Amniotic epithelial cell (primary cell): ENCODE data around the gene DELE1.

Experiments
- DNase-seq: peaks from one replicate; pipeline ENCODE4 v3.0.0-alpha.2; 2010; ENCODE audit warnings: low read depth

The DELE1 gene, protein sequence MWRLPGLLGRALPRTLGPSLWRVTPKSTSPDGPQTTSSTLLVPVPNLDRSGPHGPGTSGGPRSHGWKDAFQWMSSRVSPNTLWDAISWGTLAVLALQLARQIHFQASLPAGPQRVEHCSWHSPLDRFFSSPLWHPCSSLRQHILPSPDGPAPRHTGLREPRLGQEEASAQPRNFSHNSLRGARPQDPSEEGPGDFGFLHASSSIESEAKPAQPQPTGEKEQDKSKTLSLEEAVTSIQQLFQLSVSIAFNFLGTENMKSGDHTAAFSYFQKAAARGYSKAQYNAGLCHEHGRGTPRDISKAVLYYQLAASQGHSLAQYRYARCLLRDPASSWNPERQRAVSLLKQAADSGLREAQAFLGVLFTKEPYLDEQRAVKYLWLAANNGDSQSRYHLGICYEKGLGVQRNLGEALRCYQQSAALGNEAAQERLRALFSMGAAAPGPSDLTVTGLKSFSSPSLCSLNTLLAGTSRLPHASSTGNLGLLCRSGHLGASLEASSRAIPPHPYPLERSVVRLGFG

DNA sequence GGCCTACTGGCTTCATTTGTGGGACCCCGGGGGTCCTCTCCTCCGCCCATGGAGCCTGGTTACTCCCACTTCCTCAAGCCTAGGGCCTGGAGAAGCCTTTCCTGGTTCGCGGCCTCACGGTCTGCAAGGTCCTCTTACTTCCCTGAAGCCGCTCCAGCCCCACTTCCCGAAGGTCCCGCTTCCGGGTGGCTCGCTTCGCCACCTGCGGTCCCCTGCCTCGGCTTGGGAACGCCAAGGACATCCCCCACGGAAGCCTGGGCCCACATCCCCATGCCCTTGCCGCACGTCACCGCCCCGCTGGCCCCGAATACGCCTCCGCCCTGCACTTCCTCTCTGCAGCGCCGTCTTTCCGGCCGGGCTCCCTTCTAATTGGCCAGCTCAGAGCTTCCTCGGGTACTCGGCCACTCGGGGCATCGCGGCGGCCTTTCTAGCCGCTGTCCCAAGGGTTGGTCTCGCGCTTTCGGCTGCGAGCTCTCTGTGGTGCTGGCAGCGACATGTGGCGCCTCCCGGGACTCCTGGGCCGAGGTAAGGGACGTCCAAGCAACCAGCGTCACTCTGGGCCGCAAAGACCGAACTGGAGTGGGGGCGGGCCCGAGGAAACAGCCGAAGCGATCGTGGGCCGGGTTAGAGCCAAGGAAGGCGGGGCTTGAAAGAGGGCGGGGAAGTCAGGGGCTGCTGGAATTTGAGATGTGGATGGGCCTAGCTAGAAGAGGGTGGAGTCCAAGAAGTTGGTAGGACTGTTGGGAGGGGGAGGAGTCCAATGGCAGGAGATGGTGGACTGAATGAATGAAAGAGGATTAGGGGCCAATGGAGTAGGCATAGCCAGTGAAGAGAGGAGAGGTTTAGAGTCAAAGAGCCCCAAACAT lies at the start of gene DELE1:
Gene DELE1, plus strand, starts transcription at position 424 of the 866 bp plus-strand sequence. Its CDS starts 71 bp downstream, at position 495.
- peak; percentile 91 for DNase-seq

DNA sequence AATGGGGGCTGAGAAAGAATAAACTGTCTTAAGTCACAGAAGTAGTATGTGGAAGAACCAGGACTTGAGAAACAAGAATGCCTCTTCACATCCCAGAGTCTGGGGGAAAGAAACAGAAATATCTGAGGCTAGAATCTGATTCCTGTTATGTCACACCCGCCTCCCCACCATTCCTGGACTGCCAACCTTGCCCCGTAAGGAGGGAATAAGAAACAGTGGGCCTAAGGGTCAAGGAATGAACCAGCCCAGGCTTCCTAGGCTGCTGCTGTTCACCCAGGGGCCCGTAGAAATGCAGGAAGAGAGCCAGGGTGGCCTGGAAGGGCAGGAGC lies 49.8 kb upstream of the DELE1 start:
- no peak for DNase-seq

DNA sequence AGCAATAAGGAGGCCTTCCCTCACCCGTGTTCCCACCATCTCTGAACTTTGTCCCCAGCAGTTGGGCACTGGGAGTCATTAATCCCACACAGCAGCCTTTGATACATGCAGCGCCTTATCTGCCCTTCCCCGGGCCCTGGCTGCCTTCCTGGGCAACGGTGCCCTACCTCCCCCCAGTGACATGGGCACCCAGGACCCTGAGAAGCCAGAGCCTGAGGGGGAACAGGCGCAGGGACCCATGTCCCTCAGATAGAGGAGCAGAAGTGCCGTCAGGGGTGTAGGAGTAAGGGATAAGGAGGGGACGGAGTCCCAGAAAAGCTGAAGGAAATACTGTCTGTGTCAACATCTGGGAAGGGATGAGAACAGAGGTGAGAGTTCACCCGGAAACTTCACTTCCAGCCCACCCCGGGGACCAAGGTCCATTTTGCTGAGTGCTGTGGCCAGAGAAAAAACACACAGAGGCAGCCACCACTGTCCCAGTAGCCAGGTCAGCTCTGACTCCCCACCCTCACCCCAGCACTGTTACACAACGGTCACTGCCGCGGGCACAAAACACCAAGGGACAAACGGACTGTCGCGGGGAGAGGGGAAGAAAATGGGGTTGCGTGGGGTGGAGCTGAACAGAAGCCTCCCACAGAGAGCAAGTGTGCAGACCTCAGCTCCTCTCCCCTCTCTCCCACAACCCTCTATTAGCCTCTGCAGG lies 49.3 kb upstream of the DELE1 start:
- no peak for DNase-seq

DNA sequence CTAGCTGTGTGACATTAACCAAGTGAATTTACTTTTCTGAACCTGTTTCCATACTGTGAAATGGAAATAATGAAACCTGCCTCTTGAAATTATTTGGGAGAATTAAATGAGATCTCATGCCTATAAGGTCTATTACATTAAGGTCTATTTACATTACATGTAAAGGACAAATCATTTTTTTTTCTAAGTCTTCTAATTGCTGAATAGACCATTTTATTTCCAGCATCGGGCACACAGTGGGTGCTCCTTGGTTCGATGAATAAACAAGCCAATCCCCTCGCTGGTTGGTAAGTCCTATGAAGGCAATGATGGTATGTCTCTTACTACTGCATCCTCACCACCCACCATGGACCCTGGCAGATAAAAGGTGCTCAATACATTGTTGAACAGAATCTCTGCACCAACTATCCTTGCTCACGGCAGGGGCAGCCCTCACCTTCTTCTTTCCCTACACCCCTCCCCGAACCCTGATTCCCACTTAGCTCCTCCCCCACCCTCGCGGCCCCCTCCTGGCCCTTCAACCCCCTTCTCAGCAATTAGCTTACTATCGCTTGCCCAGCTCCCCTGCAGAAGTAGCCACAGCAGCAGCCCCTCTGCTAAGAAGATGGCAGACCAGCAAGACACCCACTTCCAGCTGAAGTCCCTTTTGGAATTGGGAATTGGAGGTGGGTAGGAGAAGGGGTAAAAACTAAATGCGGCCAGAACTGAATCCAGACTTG lies 48.5 kb upstream of the DELE1 start:
- DNase-seq: no peak

DNA sequence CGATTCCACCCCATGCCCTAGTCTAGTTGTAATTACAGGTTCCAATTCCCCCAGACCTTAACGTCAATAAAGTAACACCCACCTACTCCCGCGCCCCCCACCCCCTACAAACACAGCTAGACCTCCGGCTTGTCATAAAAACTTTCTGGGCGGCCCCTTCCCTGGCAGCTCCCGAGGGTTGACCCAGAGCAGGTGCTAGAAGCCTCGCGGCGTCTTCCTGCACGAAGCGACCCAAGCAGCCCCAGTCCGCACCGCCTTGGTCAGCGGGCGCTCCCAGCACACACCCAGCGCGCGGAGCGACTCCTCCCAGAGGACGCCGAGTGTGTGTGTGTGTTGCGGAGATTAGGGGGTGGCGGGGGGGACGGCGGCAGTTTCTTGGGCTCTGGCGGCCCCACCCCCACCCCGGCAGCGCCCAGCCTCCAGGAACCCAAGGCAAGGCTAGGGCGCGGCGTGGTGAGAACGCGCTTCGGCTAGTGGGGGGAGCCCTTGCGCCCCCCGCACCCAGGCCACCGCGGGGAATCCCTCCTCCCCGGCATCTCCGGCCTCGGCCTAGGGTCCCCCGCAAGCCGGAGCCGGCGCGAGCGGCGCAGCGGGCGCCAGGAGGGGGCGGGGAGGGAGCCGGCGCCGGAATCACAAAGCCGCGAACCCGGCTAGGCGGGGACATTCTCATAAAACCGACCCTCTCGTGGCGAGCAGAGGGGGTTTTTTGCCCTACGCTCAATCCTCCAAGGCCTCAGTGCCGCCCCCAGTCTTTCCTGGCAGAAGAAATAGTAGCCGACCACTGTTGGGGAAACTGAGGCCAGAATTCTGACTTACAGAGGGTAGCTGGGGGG lies 47.7 kb upstream of the DELE1 start:
- DNase-seq: no peak

DNA sequence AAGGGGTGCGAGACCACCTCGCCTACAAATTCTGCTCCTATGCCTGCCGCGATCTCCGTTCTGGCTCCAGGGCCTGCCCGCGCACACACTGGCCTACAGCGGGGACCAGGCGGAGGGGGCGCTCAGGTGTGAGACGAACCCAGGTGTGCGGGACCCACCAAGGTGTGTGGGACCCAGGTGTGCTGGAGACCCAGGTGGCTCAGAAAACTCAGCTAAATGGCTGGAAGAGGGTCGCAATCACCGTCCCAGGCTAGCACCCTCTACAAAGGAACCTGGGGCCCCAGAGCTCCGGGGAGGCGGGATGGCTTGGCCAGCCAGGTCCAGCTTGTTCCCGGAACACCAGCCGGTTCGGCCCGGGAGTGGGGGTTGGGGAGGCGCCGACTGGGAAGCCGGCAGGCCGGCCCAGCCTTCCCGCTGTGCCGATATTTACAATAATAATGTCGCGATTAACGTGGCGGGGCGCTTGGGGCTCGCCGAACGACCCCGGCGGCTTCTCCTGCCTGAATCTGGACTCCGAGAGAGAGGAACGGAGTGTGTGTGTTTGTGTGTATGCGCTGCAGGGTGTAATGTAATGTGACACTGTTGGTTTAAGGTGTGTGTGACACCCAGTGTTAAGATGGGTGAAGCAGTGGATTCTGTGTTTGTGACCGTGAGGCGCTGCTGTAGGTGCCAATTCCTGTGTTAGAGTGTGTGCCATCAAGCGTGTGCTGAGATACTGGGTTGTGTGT lies 46.9 kb upstream of the DELE1 start:
- DNase-seq: no peak

DNA sequence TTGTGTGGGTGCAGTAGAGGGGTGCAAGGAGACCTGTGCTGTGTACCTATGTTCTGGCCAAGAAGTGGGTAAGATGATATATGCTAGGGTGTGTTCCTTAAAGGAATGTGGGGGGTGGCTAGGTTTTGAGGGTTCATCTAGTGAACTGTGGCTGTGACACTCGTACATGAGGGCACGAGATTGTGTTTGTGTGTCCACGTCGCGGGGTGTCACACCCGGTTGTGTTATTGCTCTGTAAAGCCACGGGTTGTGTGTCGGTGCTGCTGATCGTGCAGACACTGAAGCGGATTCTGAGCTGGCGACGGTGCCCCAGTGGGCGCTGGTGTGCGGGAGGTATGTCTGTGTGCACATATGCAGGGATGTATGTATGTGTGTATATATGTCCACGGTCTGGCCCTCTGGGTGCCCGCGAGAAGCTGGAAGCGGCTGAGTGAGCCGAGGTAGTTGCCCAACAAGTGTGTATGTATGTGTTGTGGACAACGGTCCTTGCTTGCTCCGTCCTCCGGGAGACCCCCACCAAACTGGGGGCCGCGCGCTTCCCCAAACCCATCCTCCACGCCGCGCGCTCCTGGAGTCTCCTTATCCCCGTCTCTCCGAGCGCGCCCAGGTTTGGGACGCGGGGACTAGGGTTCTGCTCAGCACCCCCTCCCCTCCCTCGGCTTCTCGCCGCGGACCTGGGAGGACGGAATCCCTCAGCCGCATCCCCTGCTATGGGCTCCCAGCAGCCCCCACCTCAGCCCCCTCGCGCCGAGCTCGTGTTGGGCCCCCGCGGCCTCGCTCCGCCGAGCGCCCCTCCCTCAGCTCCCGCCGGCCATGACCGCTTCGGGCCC lies 46.1 kb upstream of the DELE1 start:
- no peak for DNase-seq

DNA sequence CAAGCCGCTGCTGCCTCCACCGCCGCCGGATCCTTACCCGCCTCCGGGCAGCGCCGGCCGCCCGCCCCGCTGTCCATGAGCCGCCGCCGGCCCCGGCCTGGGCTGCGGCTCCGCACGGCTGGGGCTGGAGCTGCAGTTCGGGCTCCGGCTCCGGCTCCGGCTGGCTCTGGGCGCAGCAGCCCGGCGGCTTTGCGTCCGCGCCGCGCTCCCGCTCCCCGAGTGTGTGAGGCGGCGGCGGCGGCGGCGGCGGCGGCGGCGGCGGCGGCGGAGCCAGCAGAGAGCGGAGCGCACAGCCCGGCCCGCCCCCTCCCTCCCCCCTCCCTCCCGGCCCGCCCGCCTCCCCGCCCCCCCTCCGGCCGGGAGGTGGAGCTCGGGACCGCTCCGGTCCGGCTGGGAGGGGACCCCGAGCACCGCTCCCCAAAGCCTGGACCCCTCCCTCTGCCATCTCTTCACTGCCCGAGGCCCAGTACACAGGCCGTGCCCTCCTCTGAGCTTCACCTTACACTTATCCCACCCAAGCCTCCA lies 45.4 kb upstream of the DELE1 start, which contains the start of gene PCDH1:
Gene PCDH1, minus strand, starts transcription at position 225 of the 525 bp plus-strand sequence. Its CDS starts 148 bp downstream, at position 77.
- no peak for DNase-seq

DNA sequence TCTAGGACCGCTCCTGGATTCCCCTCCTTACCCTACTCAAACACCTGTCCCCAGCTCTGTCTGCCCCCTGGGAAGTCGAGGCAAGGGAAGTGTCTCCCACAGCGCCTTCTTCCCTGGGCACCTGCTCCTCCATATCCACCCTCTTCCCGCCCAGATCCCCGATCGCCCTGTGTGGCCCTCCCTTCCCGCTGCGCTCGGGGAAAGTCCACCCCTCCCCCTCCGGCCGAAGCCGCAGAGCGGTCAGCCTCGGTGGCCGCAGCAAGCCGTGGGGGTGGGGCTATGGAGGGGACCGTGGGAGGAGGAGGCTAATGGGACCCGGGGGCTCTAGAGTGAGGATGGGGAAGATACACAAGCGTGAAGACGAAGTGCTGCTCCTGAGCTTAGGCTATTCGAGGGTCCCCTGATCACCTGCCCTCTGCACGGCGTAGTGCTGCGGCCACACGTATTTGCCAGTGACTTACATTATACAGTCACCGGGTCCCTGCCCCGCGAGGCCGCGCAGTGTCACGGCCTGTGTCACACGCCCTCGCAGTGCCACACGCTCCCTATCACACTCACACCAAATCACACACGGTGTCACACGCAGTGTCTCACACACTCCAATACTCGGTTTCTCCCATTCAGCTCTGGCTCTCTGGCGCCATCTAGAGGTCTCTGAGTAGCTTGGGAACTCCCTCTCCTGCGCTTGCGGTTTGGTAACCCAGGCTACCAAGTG lies 44.8 kb upstream of the DELE1 start:
- DNase-seq: peak; percentile 71

DNA sequence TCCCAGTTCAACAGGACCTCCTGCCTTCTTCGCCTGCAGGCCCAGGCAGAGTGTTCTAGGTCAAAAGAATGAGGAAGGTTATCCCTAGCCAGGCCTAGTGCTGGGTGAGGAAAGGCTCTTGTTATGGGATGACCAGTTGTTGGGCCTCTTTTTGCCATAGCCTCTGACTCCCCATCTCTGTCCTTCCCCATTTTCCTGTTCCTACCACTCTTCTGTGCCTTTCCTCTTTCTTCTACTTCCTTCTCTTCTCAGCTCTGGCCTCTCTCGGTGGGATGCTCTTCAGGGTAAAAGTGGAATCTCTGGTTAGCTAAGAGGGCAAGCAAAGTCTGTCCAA lies 44.3 kb upstream of the DELE1 start:
- no peak for DNase-seq

DNA sequence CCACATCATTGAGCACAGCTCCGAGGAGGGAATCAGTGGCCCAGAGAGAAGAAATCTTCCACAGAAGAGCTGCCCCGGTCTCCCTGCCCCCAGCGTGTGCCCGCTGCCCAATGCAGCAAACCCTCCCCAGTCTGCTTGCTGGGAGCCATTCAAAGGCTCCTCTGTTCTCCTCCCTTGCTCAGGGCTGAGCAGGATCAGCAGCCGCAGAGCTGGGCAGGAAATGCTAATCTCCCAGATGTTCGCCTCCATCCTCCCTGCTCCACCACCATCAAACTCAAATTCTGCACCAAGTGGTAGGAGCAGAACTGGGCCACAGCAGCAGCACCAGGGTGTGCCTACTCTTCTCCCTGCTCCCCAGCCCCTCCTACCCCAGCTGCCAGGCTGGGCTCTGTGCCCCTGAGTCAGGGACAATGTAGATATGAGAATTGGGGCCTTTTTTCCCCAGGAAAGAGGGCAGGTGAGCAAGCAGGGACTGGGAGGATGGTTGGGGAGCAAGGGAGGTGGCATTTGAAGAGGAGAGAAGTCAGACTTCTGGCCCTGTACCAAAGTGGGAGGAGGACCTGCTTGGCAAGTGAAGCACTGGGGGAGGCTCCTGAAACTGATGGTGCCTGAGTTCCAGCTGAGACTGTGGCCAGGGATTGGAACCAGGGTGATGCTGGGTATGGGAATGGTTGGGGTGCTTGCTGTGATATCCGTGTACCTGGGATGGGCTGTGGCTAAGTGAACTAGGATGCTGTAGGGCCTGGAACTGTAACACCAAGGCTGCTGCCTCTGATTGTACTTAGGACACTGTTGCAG lies 43.5 kb upstream of the DELE1 start:
- no peak for DNase-seq

DNA sequence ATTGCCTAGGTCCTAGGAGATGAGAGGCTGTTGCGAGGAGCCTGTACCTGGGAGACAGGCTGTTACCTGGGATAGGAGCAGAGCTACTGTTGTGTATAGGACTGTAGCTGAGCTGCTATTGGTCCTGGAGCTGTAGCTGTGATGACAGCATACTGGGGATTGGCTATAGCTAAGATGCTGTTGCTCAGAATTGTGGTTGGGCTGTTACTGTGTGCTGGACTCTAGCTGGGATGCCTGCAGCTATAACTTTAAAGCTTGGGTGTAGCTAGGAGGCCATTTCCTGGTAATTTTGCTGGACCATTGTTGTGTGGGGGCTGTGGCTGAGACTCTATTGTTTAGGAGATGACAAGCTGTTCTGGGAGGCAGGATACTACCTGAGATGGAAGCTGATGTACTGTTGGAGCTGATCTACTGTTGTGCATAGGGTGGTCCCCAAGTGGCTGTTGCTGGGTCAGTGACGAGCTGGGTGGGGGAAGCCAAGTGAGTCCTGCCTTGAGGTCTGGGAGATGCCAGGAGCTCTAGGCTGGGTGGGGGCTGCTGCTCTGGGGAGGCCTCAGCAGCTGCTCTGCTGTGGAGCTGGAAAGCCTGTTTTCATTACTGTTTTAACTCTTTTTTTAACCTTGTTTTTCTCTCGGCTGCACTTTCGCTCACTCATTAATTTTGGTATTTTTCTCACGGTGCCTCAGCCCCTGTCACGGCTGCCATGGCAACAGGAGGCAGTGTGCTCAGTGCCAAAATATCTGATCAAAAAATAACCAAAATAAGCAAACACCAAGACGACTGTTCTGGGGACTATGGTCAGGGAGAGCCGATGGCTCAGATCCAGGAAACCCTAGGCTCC lies 42.5 kb upstream of the DELE1 start:
- DNase-seq: no peak

DNA sequence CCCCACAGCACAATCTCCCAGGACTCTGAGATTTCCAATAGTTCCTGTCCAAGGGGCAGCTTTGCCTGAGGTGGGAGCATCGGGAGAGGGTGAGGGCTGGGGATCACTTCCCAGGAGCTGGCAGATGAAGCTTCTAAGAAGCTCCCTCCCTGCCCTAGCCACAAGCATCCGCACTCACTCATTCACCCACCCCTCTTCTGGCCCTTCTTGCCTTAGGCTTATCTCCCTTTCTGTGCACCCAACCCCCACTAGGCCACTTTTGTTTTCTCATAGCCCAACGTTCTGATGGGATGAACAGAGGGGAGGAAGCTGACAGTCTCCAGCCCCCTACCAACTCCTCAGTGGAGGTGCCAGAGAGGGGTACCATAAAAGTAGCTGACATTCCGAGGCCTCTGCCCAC lies 41.8 kb upstream of the DELE1 start:
- no peak for DNase-seq

DNA sequence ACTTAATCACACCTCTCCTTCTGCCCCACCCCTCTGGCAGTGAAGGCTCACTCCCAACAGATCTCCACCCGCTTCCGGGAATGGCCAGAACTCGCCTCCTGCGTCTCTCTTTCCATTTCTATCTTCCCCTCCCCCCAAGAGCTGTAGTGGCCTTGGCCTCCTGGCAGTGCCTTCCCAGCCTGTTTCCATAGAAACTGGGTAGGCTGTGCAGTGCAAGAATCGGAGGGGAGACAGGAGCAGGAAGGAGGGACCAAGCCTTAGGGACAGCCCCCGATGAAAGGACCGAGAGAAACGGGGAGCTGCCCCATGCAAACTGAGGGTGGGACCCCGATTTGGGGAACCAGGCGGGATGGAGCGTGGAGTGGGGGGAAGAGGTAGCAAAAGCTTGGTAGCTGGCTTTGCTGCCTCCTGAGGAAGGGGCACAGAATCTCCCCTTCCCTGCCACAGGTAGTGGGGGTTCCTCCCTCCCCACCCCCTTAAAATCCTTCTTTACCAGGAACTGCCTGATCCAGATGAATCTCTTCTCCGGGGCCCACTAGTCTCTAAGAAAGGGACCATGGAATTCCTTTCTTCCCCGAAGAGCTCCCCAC lies 41.0 kb upstream of the DELE1 start:
- DNase-seq: no peak

DNA sequence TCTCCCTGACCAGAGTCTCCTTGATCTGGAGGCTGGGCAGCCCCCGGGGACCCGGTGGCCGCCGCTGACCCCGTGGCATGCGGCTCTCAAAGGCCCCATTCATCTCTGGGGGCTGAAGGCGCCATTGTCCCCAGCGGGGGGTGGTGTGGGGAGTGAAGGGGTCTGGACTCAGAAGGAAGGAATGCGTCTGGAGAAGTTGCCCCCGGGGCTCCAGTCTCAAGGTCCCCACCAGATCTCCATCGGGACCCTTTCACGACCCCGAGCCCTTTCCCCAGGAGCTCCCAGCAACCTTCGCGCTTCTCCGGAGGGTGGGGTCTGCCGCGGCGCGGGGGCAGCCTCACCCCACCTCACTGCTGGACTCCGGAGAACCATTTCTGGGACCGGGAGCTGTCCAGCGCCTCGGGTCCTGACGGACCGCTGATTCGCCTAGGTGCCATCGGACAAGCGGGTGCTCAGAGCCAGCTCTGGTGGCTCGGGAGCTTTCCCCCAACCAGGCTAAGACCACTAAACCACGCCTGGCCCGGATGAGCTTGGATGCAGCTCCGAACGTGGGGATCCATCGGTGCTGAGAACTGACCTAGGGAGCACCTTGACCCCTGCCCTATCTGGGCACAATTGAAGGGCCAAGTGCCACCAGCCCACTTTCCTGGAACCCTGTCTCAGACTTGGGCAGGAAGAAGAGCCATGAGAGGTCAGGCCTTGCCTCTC lies 40.3 kb upstream of the DELE1 start:
- peak; percentile 25 for DNase-seq
